Ascending aorta (tissue), 2 donors: ENCODE results near the gene PLIN4. TPM values are rescaled to one million over a fixed set of nuclear protein-coding genes. Genes with fewer than 3 reads are reported as not detected.
A peak's percentile ranks its signal among the peaks of the same experiment; 100 is the strongest.

Experiments used
- DNase-seq, 2 donors: peaks; one replicate each; pipeline ENCODE4 v3.0.0-alpha.2; 2019; ENCODE audit warnings: low spot score in 2 of 2
- H3K27ac ChIP-seq, 2 donors: fragments of 200-600 bp; sonication (generic); one replicate each; pipeline ENCODE4 v1.5.1; 2016 to 2017; ENCODE audit warnings: mild to moderate bottlenecking in 1 of 2
- H3K27me3 ChIP-seq: fragments of 200-600 bp; sonication (generic); one replicate; pipeline ENCODE4 v1.5.1; 2017
- H3K36me3 ChIP-seq, 2 donors: fragments of 200-600 bp; sonication (generic); one replicate each; pipeline ENCODE4 v1.5.1; 2016
- H3K4me1 ChIP-seq, 2 donors: fragments of 200-600 bp; sonication (generic); one replicate each; pipeline ENCODE4 v1.5.1; 2016 to 2017; ENCODE audit warnings: mild to moderate bottlenecking in 1 of 2
- H3K4me3 ChIP-seq, 2 donors: fragments of 200-600 bp; sonication (generic); one replicate each; pipeline ENCODE4 v1.5.1; 2016 to 2017; ENCODE audit warnings: mild to moderate bottlenecking in 1 of 2
- H3K9me3 ChIP-seq, 2 donors: fragments of 200-600 bp; sonication (generic); one replicate each; pipeline ENCODE4 v1.5.1; 2016
- intact Hi-C: fragments of 100-400 bp; cut with DNase I; formaldehyde crosslinking; loops from one replicate; pipeline ENCODE4 v1.15.1; 2023
- total RNA-seq: library from RNA; depleted of rRNA; stranded (reverse); fragments of >200 nt; gene quantifications from one replicate; pipeline ENCODE4 v1.1.0, GENCODE V29; 2016
- TF ChIP-seq, protein P1 (sequence below), 3 experiments: fragments of 200-600 bp in 2 of 3; fragments of 450-650 bp in 1 of 3; sonication (generic) in 2 of 3; IDR thresholded peaks; one replicate each; pipeline ENCODE4 v1.5.1; 2016 to 2019; ENCODE audit warnings: antibody characterized with exemption in 3 of 3, mild to moderate bottlenecking in 1 of 3, moderate library complexity in 1 of 3

Gene PLIN4
- total RNA-seq, 1 donor from 2014 or later: 15.1 TPM

DNA sequence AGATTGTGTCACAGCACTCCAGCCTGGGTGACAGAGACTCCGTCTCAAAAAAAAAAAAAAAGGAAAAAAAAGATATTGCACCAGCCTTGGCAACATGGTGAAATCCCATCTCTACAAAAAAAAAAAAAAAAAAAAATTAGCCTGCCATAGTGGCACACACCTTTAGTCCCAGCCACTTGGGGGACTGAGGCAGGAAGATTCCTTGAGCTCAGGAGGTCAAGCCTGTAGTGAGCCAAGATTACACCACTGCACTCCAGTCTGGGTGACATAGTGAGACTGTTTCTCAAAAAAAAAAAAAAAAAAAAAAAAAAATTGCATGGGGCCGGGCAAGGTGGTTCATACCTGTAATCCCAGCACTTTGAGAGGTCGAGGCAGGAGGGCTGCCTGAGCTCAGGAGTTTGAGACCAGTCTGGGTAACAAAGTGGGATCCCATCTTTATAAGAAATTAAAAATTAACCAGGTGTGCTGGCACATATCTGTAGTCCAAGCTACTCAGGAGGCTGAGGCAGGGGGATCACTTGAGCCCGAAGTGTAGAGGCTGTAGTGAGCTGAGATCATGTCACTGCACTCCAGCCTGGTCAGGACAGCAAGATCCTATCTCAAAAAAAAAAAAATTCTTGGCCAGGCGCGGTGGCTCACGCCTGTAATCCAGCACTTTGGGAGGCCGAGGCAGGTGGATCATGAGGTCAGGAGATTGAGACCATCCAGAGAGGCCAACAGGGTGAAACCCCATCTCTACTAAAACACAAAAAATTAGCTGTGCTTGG, 53.3 kb downstream of the PLIN4 start:
- Histone ChIP-seq H3K9me3 (no peaks in the 10 kb centered on the region), H3K4me3 (no peak overlapping the region), H3K4me1 (no peaks in the 10 kb centered on the region), H3K27me3 (no peaks in the 10 kb centered on the region), H3K27ac (no peak overlapping the region), H3K36me3 (no peaks in the 10 kb centered on the region)
- DNase-seq: no peak
- TF ChIP-seq, protein P1, sequence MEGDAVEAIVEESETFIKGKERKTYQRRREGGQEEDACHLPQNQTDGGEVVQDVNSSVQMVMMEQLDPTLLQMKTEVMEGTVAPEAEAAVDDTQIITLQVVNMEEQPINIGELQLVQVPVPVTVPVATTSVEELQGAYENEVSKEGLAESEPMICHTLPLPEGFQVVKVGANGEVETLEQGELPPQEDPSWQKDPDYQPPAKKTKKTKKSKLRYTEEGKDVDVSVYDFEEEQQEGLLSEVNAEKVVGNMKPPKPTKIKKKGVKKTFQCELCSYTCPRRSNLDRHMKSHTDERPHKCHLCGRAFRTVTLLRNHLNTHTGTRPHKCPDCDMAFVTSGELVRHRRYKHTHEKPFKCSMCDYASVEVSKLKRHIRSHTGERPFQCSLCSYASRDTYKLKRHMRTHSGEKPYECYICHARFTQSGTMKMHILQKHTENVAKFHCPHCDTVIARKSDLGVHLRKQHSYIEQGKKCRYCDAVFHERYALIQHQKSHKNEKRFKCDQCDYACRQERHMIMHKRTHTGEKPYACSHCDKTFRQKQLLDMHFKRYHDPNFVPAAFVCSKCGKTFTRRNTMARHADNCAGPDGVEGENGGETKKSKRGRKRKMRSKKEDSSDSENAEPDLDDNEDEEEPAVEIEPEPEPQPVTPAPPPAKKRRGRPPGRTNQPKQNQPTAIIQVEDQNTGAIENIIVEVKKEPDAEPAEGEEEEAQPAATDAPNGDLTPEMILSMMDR (IDR thresholded peaks at IDR 0.05): no peak
- intact Hi-C loops: no loop called here

DNA sequence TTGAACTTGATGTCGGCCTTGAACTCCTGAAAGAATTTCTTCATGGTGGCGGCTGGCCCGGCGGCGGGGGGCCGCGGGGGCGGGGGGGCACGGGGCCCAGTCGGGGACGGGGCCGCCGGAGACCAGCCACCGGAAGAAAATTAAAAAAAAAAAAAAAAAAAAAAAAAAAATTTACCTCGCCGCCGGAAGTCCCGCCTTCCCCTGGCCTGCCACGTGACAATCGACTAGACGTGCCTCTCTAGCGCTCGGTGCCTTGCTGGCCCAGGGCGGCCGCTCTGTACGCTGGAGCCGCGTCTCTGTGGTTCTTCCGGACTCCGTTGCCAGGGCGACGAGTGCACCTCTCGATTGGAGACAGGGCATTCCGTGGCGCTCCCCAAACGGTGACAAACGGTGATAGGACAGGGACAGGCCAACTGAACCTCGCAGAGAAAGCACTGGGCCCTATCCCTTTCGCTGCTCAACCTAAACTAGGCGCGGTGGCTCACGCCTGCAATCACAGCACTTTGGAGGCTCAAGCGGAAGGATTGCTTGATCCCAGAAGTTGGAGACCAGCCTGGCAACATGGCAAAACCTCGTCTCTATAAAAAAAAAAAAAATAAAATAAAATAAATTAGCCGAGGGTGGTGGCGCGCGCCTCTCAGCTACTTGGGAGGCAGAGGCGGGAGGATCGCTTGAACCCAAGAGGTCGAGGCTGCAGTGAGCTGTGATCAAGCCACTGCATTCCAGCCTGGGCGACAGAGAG, 60.5 kb downstream of the PLIN4 start, which contains the start of gene UBXN6:
Gene UBXN6 (minus strand): TSS at position 141 of the 742 bp plus-strand sequence. CDS start 97 bp downstream, at position 44.
- Histone ChIP-seq H3K9me3 (no peaks in the 10 kb centered on the region), H3K27ac (peak within 1 kb of the TSS; percentile 87 to 91), H3K27me3 (no peaks in the 10 kb centered on the region), H3K36me3 (peaks cover 11 to 13% of the 10 kb centered on the region in 2 donors), H3K4me3 (peak within 1 kb of the TSS; percentile 86 to 99), H3K4me1 (peaks cover 6 to 20% of the 10 kb centered on the region in 2 donors)
- peak; percentile 88 to 99 for DNase-seq
- intact Hi-C loops: loop anchor here (1.0 kb wide), 4 partner anchors 14 to 212 kb away; partner anchors contain the start of genes CHAF1A, HDGFL2 and MPND
- TF ChIP-seq, protein P1 (IDR thresholded peaks at IDR 0.05): no peak

DNA sequence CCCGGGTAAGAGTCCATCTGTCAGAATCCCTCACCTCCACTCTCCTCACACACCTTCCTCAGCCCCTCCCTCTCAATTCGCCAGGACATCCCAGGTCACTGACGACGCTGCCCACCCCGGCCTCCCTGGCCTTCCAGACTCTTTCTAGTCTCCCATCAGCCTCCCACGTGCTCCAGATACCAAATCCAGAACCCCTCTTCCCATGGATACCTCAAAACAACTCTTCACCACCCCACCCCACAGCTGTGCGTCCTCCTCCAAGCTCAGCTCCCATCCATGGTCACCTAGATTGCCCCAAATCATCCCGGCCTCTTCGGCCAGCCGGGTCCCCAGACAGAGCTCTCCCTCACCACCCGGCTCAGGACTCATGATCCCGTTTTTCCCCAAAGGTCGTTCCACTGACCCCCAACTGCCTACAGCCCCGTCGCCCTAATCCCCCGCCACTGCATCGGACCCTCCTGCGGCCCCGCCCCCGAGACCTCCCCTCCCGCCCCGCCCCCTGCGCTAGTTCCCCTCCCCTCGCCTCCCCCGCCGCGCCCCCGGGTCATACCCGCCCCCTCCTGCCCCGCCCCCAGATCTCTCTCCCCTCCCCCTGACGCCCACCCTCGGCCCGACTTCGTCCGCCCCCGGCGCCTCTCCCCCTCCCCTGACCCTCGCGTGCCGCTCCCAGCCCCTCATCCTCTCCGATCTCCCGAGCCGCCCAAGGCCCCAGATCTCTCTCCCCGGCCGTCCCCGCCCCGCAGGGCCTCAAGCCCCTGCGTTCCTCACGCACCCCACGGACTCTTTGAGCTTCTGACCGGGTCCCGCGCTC, 61.2 kb downstream of the PLIN4 start:
- H3K36me3 ChIP-seq: peaks cover 19 to 21% of the 10 kb centered on the region in 2 donors
- H3K27me3 ChIP-seq: no peaks in the 10 kb centered on the region
- no peaks in the 10 kb centered on the region for H3K9me3 ChIP-seq
- peak overlapping the region; percentile 86 to 99 for H3K4me3 ChIP-seq
- TF ChIP-seq, protein P1 (IDR thresholded peaks at IDR 0.05): no peak
- H3K27ac ChIP-seq: peak overlapping the region; percentile 87 to 91
- peaks cover 6 to 20% of the 10 kb centered on the region in 2 donors for H3K4me1 ChIP-seq
- DNase-seq: no peak
- intact Hi-C loops: loop anchor here (1.0 kb wide), 4 partner anchors 15 to 211 kb away; partner anchors contain the start of genes CHAF1A, HDGFL2 and MPND

DNA sequence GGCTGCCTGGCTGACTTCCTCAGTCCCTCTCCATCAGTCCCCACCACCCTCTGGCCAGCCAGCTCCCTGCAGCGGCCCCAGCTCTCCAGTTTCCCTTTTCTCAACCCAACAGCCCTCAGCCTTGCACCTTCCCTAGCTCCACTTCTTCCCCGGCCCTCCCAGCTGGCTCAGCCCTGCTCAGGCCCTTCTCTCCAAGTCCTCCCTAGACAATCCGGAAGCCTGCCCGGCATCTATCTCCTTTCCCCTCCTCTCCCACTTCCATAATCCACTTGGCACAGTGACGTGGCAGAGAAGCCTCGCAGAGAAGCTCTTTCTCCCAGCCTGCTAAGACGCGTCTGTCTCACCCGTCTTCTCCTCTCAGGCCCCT, 61.8 kb downstream of the PLIN4 start:
- Histone ChIP-seq H3K27ac (peak overlapping the region; percentile 87 to 91), H3K4me3 (peak overlapping the region; percentile 86 to 99), H3K36me3 (peaks cover 24 to 27% of the 10 kb centered on the region in 2 donors), H3K27me3 (no peaks in the 10 kb centered on the region), H3K9me3 (no peaks in the 10 kb centered on the region), H3K4me1 (peaks cover 6 to 20% of the 10 kb centered on the region in 2 donors)
- DNase-seq: peak in 1 of 2 donors; percentile 65
- TF ChIP-seq, protein P1 (IDR thresholded peaks at IDR 0.05): no peak
- intact Hi-C loops: no loop called here
